SK-MEL-5 (cell line): ENCODE measurements around the gene LCN1. TPM values are rescaled to one million over a fixed set of nuclear protein-coding genes. Genes with fewer than 3 reads are reported as not detected.
A peak's percentile ranks its signal among the peaks of the same experiment; 100 is the strongest.

ENCODE experiments used
- DNase-seq: peaks from one replicate; pipeline ENCODE4 v3.0.0-alpha.2; 2016; ENCODE audit warnings: low read depth, low spot score
- in situ Hi-C: cut with HindIII; loops from 2 replicates; pipeline ENCODE4 v1.10.0; 2016; ENCODE audit warnings: low sequenced_read_pairs, high pct_unique_total_duplicates, low pct_unique_long_range_greater_than_20kb
- total RNA-seq: library from RNA; depleted of rRNA; stranded (reverse); fragments of >200 nt; shearing (Covaris generic); gene quantifications from 2 replicates; pipeline ENCODE4 v1.2.3, GENCODE V29; 2014; rRNA removed

Gene LCN1
- total RNA-seq, 1 experiment from 2014 or later = not detected

- no peak for DNase-seq
- in situ Hi-C loops = no loop called here
Observed at GRCh38 chr9:135570456-135570855, 49.2 kb downstream of the LCN1 start.

- in situ Hi-C loops = no loop called here
- no peak for DNase-seq
Observed at GRCh38 chr9:135572233-135572632, 51.0 kb downstream of the LCN1 start.

- no peak for DNase-seq
- in situ Hi-C loops = no loop called here
Observed at GRCh38 chr9:135573124-135573523, 51.9 kb downstream of the LCN1 start.

- DNase-seq = peak; percentile 76
- in situ Hi-C loops = no loop called here
Observed at GRCh38 chr9:135574331-135574730, 53.1 kb downstream of the LCN1 start.

DNA sequence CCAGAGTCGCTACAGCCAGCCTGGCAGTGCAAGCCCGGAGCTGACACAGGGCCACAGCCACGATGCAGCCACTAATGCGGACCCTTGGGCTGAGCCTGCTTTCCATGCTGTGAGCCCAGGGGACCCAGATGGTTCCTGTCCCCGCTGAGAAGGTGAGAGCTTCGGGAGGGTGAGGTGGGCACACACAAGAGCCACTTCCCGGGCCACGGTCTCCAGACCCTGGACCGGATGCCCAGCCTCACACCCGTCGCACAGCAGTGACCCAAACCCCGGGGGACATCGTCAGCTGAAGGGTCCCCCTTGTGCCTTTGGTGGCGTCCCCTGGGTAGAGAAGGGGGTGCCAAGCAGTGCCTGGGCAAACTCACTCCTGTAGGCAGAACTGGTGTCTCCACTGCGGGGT lies 53.7 kb downstream of the LCN1 start:
- in situ Hi-C loops = no loop called here
- DNase-seq = no peak

Other genes with a start within 250 kb of the LCN1 start
- gene PPP1R26, start 41.7 kb upstream of the LCN1 start, total RNA-seq = 22.5 and 24.4 TPM in 2 replicates
- gene MRPS2, start 20.8 kb upstream of the LCN1 start, total RNA-seq = 64.6 and 75.3 TPM in 2 replicates
- gene OBP2A, start 24.7 kb downstream of the LCN1 start, total RNA-seq = not detected in 2 replicates
- gene PAEP, start 40.3 kb downstream of the LCN1 start, total RNA-seq = 41.1 and 45.8 TPM in 2 replicates
- gene GLT6D1, start 118.1 kb downstream of the LCN1 start, total RNA-seq = not detected in 2 replicates
- gene LCN9, start 141.9 kb downstream of the LCN1 start, total RNA-seq = not detected in 2 replicates
- gene SOHLH1, start 178.0 kb downstream of the LCN1 start, total RNA-seq = 0.27 TPM in 1 of 2 replicates, not detected in the other
- not detected in 2 replicates for gene KCNT1, start 180.7 kb downstream of the LCN1 start, total RNA-seq